Lower leg skin (tissue), 3 donors: ENCODE results near the gene APBA2.

ENCODE experiments used
- POLR2A ChIP-seq, 2 donors: fragments of 450-650 bp; IDR thresholded peaks; one replicate each; pipeline ENCODE4 v1.6.1; 2016 to 2017; ENCODE audit warnings: antibody characterized with exemption in 2 of 2, mild to moderate bottlenecking in 1 of 2, moderate library complexity in 1 of 2
- TF ChIP-seq, protein P1 (sequence below), 3 donors: fragments of 450-650 bp; IDR thresholded peaks; one replicate each; pipeline ENCODE4 v1.5.1; 2016; ENCODE audit warnings: antibody characterized with exemption in 3 of 3, mild to moderate bottlenecking in 3 of 3, moderate library complexity in 2 of 3

DNA sequence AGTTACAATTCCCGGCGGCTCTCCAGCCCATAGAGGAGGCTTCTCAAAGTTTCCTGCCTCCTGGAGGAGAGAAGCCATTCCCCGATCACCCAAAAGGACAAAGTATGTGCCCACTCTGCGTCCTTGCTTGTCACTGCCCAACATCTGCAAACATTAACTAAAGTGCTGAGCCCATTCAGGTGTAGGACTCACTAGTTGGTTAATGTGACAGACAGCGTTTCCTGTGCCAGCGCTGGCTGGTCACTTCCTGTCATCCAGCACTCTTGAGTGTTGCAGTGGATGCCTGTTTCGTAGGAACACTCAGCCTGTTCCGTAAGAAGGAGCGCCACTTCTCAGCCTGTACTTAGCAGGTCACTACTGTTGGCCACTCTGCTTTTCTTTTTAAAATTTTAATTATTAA, 100.3 kb downstream of the APBA2 start:
- TF ChIP-seq, protein P1, sequence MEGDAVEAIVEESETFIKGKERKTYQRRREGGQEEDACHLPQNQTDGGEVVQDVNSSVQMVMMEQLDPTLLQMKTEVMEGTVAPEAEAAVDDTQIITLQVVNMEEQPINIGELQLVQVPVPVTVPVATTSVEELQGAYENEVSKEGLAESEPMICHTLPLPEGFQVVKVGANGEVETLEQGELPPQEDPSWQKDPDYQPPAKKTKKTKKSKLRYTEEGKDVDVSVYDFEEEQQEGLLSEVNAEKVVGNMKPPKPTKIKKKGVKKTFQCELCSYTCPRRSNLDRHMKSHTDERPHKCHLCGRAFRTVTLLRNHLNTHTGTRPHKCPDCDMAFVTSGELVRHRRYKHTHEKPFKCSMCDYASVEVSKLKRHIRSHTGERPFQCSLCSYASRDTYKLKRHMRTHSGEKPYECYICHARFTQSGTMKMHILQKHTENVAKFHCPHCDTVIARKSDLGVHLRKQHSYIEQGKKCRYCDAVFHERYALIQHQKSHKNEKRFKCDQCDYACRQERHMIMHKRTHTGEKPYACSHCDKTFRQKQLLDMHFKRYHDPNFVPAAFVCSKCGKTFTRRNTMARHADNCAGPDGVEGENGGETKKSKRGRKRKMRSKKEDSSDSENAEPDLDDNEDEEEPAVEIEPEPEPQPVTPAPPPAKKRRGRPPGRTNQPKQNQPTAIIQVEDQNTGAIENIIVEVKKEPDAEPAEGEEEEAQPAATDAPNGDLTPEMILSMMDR (IDR thresholded peaks at IDR 0.05), result no peak
- no peak for TF ChIP-seq POLR2A (IDR thresholded peaks at IDR 0.05)
